Stimulated activated CD4-positive, alpha-beta T cell treated with anti-CD3 and anti-CD28 coated beads, Interleukin-12 subunit alpha, Interleukin-12 subunit beta, amount 100 ng/mL, for 4 hours (primary cell): ENCODE results near the gene DERL2.
A peak's percentile ranks its signal among the peaks of the same experiment; 100 is the strongest.

ENCODE experiments used
- DNase-seq: peaks from one replicate; pipeline ENCODE4 v3.0.0-alpha.2; 2020

The DERL2 gene

DNA sequence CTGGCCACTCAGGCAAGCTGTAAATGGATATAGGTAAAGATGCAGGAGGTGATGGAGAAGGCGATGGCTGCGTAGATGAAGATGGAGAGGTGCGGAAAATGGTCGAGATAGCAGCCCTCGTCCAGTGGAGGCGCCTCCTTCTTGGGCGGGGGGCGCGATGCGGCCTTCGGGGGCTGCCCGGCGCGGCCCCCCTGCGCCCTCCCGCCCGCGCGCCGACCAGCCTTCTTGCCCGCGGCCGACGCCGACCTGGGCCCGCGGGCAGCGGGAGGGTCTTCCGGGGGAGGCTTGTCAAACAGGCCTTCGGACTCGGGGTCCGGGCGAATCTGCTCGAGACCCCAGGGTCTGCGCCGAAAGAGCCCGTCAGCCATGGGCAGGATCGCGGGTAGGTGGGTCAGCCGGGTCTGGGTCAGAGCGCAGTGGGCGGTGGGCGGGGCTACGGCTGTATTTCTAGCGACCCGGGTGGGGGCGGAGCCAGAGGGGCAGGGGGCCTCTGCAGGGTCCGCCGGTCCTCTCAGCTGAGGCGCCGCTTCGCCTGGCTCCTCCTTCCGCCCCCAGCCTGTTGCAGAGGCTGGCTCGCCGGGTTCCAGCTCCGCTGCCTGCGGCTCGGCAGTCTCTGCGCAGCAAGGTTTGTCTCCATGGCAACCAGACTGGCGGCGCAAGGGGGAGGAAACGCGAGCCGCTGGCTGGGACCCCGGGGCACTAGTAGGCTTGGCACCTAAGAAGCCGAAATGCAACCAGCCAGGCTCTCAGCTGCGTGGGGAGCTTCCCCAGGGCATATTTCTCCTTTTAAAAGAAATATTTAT lies 14.8 kb upstream of the DERL2 start:
- DNase-seq, result peak; percentile 68

DNA sequence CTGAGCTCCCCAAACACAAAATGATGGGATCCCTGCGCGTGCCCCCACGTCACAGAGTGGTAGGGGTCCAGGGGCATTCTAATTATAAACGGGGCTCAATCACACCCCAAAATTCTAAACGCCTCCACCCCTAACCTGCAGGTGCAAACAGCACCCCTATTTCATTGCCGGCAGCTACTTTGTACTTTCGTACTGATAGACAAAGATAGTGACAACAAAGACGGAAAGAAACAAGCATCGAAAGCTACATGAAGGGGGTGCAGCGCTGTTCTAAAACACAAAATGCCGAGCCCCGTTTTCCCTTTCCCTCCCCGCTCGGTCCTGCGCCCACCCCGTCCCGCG lies 14.2 kb upstream of the DERL2 start:
- DNase-seq, result no peak

DNA sequence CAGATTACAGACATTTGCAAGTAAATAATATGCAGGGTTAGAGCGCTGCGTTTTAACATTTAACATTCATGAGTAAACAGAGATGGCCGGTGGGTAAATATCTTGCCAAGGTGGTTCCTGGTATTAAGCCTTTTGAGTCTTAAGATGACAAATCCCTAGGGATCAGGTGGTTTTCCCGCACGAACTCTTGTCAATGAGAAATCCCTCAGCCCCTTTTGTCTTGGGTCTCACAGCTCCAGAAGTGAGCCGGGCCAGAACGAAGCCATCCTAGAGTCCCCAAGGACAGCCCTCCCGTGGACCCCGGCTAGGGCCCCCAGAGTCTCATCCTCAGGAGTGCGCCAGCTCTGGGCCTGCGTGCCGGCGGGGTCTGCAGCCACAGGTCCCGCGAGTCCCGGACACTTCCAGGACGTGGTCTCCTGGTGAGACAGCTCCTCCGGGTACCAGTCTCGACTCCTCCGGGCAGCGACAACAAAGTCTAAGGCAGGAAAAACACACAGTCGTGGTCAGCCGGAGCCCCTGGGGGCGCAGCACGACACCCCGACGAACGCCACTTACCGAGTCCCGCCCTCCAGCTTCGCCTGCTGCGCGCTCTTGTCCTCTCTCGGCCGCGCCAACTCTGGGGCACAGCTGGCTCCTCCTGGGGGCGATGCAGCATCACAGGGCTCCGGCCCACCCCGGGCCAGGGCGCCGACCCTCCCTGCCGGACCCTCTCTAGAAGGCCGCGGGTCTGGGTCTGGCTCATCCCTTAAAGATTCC lies 13.7 kb upstream of the DERL2 start:
- DNase-seq, result no peak

DNA sequence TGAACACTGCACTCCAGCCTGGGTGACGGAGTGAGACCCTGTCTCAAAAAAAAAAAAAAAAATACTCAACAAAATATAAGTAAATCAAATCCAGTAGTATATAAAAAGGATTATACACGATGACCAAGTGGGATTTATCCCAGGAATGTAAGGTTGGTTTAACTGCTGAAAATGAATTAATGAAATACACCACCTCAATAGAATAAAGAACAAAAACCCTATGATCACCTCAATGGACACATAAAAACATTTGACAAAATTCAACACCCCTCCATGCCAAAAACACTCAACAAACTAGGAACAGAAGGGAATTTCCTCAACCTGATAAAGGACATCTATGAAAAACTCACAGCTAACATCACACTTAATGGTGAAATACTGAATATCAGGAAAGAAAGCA lies 7.0 kb upstream of the DERL2 start:
- no peak for DNase-seq

DNA sequence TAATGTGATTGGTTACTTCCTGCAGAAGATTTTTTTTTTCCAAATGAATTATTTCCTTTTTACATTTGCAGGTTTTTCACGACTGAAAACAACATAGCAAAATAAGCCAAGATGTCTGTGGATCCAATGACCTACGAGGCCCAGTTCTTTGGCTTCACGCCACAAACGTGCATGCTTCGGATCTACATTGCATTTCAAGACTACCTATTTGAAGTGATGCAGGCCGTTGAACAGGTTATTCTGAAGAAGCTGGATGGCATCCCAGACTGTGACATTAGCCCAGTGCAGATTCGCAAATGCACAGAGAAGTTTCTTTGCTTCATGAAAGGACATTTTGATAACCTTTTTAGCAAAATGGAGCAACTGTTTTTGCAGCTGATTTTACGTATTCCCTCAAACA lies 2.8 kb upstream of the DERL2 start:
- no peak for DNase-seq

DNA sequence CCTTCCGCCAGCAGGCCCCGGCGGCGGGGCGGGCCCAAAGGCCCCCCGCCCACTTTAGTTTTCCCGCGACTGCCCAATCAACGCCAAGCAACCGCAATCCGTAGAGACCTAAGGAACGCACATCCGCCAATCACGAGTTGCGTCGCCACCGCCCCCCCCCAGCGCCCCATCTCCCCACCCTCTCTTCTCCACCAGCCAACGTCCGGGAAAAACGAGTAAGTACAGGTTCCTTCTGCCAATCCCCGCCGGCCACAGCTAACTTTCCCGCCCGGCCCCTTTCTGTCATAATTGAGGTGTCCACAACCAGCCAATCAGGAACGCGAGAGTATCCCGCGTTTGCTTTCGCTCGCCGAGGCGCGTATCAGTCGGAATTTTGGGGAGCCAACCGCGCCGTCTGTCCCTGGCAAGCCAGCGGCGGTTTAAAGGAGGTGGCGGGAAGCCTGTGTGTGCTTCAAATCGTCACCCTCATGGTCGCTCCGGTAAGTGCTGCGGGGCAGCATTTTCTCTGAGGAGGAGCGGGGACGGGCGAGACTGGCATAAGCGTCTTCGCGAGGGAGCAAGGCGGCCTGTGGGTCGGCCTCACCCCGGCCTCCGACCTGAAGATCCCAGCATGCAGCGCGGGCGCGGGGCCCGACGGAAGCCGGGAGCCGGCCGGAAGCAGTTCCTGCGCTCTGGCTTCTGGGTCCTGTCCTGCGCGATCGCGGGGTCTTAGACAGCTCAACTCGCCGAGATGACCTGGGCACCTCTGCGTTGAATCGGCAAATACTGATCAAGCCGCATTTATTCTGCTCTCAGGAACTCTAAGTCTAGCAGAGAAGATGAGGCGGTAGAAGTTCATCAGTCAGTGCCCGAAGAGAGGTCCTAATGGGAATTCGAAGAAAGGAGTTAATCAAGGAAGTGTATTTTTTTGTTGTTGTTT lies 487 bp upstream of the DERL2 start, which contains the start of gene MIS12:
Gene MIS12, plus strand, starts transcription at position 361 of the 919 bp plus-strand sequence. CDS start 2,297 bp downstream, outside the sequence.
- peak; percentile 94 for DNase-seq

DNA sequence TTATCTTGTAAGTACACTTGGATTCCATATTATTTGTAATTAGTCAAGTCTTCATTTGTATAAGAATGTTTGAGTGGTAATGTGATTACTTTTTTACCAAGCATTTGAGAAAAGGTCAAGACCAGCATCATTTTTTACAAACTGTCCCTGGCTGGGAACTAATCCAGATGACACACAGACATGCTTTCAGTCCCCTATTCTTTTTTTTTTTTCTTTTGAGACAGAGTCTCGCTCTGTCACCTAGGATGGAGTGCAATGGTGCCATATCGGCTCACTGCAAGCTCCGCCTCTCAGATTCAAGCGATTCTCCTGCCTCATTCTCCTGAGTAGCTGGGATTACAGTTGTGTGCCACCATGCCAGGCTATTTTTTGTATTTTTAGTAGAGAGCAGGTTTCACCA lies 4.5 kb downstream of the DERL2 start:
- no peak for DNase-seq

DNA sequence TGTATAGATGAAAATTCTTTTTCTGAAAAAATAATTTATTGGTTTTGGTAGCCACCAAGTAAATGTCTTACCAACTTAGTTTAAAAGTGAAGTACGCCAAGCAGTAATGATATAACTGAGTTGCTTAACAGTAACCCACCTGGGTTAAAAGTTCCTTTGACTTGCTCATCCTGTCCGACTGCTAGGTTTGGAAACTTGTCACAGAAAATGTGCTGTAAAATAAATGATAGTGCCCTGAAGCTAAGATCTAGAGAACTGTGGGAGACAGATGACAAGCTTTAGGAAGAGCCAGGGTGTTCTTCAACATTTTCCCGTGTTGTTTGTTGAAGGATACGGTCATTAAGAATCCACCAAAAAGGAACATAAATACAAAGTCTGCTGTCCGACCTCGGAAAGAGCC lies 5.0 kb downstream of the DERL2 start:
- DNase-seq, result no peak

DNA sequence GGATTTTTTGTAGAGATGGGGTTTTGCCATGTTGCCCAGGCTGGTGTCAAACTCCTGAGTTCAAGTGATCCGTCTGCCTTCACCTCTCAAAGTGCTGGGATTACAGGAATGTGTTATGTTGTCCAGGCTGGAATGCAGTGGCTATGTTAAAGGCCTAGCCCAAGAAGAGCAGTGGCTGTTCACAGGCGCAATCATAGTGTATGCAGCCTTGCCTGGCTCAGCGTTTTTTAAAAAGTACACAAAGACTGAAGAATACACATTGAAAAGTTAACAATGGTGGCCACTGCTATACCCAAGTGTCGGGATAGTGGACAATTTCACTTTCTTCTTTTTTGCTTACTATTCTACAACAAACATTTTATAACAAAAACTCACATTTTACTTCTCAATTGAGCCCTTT lies 7.0 kb downstream of the DERL2 start:
- no peak for DNase-seq

DNA sequence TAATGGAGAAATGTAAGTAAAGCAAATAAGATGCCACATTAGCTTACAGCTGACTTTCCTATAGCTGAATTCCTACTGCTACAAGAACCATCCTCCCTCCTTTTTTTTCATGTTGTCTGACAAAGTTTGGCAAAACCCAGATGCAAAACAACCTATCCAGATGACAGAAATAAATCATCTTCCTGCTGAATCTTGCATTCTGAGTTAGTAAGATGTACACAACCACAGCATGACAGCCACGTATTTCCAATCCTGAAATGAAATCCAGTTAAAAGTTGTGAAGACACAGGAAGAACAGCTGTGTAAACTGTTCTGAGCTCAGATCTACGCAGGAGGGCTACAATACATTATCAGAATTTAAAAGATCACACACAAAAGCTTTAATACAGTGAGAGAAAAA lies 12.1 kb downstream of the DERL2 start:
- no peak for DNase-seq

DNA sequence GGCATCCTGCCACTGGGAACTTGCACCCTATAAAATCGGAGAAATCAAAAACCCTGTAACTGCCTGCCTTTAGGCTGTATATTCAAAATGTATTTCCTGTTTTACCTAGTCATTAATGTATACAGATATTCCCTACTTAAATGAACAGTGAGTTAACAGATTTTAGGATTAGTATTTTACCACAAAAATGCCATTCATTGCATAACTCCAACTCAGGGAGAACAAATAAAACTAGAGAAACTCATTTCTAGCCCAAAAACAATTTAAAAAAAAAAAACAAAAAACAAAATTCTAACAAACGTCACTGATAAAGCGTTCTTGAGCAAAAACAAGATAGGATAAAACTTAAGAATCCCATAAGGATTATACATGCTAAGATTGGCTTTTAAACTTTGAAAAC lies 13.5 kb downstream of the DERL2 start:
- DNase-seq, result no peak

DNA sequence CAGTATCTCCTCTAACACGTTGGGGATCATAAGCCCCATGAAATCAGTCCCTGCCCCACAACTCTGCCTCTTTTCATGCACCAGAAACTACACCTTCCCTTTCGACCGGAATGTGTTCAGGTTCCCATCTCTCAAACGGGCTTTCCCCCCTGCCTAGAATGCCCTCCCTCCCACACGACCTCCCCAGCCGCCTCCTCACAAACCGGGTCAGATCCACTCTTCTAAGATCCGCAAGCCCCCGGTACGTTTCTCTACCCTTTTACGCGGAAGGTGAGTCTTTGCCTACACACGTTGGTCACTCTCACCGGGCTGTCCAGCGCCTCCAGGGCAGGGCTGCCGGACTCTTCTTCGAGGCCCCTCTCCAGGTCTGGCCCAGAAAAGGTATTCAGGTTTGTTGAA lies 17.9 kb downstream of the DERL2 start:
- peak; percentile 24 for DNase-seq

DNA sequence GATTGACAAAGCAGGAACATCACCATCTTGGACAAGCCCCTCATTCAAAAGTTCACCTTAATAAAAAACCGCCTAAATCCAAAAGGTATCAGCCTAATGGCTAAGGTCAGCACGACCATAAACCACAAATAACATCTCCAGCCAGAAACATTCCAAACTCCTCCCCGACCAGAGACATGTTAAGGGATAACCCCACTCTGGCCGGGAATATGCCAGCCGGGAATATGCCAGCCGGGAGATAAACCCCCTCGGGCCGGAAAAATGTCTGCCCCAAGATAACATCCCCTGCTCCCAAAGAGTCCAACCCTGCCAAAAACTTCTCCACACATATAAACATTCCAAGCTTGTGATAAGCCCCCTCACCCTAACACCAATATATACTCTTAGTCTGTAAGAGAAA lies 18.6 kb downstream of the DERL2 start:
- no peak for DNase-seq

DNA sequence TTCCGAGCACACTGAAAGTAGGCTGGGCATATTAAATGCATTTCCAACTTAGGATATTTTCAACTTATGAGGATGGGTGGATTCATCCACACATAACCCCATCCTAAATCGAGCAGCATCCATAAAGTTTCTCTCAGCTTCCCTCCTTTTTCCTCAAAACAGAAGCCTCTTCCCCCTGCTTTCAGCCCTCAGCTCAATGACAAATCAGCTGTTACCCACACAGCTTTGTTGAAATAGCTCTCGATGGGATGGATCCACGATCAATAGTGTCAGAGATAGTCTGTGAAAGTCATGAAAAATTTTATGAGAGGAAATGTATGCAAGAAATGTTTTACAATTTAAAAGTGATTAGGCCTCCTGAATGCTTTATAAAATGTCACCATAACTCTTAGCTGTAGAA lies 19.7 kb downstream of the DERL2 start:
- DNase-seq, result no peak

DNA sequence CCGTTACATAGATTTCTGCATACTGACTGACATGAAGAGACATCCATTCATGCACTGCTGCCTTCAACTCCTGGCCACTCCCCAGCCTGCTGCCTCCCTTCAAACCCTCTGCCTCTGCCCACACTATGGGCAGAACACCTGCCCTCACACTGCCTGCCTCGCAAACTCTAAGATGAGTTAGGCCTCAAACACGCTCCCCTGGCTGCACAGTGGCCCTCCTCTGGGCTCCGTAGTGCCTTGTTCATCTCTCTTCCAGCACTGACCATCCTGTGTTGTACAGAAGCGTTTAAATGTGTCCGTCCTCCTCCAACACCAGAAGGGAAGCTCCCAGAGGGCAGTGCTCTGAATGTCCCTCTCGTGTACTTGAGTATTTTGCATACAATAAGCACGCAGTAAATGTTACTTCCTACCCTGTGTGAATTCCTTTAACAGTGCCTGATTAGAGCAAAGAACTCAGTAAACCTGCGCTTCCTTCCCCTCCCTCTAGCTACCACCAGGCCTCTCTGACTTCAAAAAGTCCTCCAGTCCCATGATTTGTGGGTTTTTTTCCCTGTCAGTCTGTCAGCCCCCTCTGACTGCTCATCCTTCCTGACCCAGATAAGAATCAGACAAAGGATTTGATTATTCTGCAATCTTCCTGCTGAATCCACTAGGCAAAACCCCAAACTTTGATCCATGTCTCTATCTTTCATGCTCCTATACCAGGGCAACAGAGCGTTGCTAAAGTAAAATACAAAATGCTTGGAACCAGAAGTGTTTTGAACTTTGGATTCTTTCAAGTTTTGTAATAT lies 21.1 kb downstream of the DERL2 start:
- DNase-seq, result no peak

DNA sequence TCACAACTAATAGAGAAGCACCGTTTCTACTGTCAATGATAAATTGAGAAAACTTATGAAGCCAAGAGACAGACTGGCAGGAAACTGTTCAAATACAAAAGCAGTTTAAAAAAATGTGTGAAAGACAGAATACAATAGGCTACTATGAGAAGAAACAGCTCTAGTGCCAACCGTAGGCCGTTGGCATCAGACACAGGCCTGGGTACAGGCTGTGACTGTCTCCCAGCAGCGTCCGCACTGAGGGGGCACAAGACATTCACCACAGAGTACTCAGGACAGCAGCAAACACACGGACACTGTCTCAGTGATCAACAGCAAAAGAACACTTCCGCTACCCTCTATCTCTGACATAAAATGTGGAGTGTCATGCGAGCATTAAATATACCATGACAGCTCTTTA lies 39.2 kb downstream of the DERL2 start:
- DNase-seq, result no peak

DNA sequence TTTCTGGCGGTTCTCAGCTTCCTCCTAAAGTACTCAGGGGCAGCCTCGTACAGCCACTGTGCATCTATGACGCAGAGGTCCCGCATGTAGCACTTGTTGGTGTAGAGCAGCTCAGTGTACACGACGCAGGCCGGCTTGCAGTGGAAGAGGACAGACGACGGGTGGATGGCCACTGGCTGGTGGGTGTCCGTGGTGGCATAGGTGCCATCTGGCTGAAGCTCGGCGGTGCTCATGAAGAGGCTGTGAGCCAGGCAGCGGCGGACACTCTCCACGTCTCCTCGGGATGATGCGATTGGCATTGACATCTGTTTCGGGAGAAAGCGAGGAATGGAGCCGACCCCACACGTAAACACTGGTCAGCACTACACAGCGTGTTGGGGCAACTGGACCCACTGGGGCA lies 41.8 kb downstream of the DERL2 start:
- DNase-seq, result no peak

DNA sequence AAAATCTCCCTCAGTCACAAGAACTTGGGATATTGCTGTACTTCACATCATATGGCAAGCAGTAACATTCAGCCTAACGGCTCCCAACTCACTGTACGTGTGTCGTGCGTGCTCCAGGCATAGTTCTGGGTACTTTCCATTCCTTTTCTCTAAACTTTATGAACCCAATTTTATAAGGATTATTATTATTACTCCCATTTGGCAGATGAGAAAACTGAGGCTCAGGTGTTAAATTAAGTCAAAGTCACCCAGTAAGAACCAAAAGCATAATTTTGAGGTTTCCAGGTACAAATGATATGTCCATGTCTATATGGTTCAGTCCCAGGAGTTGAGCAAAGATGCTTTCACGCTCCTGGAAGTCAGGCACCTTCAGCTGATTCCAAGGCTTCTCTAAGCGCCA lies 42.2 kb downstream of the DERL2 start:
- DNase-seq, result no peak

DNA sequence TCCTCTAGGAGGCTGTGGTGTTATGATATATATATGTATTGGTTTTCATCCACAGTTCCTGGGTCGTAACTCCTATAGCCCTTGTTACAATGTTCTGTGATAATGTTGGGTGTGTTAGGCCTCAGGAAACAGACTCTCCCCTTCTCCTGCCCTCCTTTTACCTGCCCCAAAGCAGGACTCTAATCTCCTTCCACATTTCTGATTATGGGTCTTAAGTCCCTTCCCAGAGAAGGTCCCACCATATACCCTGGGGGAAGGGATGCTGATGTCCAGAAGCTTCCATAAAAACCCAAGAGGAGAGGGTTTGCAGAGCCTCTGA lies 46.6 kb downstream of the DERL2 start:
- no peak for DNase-seq

DNA sequence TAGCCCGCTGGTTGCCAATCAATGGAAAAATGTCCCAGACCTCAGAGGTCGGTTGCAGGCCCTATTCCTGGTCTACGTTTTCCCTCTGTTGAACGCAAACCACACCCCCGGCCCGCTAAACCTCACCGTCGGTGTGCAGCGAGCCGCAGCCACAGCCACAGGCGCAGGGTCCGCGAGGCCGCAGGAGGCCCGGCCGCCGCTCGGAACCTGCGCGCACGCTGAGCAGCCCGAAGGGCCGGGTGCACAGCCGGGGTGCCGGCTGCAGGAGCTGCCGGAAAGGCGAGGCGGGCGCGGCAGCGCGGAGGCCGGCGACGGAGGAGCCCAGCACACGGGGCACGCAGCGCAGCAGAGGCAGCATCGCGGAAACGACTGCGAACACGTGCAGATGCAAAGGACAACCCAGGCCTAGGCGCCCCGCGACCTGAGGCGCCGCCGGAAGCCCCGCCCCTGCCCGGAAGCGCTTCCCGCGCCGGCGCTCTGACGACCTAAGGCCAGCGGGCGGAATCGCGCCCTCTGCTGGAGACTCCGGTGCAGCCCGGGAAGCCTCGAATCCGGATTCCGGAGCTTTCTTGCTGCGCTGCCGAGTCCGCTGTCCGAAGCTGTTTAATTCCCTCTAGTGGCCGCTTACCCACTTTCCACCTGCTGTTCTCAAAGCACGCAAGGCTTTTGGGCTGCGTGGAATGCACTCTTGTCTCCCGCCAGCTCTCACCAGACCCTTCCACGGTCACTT lies 47.1 kb downstream of the DERL2 start, which contains the start of gene C1QBP:
Gene C1QBP, minus strand, starts transcription at position 440 of the 730 bp plus-strand sequence. Its CDS starts 82 bp downstream, at position 358.
- DNase-seq, result peak; percentile 93

DNA sequence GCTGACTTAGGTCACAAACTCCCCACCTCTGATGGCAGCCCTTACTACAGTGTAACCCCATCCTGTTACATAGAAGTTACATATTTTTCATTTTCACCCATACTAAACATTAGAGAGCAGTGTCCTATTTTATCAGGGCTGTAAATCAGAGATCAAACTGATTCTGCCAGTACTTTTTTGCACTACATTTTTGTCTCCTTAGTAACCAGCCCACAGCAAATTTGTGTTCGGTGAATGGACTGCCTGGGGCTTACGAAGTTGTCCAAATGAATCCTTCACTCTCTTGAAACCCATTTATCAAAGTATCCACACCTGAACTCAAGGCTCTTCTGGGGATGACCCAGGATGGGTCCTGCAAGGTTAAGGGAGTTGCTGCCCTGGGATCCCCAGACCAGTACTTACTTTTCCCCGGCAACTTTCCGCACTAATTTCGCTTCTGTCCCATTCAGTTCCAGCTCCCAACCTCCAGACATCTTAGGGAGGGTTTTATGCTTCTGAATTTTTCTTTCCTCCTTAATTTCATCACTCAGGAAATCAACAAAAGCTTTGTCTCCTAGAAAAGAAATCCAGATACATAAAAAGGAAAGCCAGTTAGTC lies 48.2 kb downstream of the DERL2 start:
- DNase-seq, result no peak
